GM21737 (cell line): ENCODE data around the gene SIRPG.
"Not testable (repeated sequence)": the region's sequence is repeated elsewhere in the genome, so short reads cannot be mapped to it uniquely, and the experiment has no call there.

Source experiments
- ATAC-seq: cut with Tn5 transposase; IDR thresholded peaks from one replicate; pipeline ENCODE4 v1.9.1; 2021; ENCODE audit warnings: mild to moderate bottlenecking, moderate library complexity; ENCODE audit not compliant: unreplicated experiment

Gene SIRPG

DNA sequence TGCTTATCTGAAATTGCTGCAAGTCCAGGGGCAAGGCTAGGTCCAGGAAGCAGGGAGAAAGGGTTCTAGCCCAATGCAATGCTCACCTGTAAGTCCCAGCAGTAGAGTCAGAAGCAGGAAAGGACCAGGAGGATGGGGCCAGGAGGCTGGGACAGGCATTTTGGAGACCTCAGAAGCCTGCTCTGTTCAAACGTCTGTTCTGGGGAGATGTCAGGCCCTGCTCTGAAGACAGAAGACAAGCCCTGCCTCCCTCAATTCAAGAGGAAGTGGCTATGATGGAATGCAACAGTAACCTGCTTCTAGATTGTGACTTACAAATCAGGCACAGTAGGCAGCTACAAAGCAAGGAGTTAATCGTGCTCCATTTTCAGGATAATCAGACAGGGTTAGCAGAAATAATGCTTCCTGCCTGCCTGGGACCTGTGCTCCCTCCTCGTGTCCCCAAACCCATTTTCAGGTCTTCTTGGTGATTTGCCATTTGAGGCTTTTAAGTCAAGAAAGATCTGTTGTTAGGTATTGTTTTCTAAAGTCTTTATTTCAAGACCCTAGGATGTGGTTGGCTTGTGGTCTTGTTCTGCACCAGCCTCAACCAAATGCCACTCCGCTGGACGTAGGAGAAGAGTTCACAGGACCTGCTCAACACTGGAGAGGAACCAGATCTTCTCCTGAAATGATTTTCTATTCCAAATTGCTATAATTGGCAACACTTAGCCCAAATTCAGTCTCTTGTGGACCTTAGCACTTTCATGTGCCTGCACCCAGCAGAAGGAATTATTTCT lies at the start of gene SIRPG:
Gene SIRPG, minus strand, starts transcription at position 224 of the 779 bp plus-strand sequence. Its CDS starts 65 bp downstream, at position 159.
- no peak for ATAC-seq

- not testable (repeated sequence) for ATAC-seq
Measured at GRCh38 chr20:1706887-1707286, 49.3 kb upstream of the SIRPG start.

DNA sequence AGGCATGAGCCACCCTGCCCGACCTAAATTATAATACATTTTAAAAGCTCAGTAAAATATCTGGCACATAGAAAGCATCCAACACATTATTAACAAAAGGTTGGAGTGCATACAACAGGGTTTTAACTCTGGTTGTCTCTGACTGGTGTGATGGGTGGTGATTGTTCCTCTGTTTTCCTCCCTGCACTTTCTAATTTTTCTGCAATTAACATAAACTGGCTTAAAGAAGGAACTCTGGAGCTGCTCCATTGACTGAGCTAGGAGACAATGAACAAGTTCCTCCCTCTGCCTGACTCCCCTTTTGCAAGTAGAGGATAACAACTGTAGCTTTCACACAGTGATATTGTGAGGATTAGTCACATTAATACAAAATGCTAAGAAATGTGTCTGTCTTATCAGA lies 48.5 kb upstream of the SIRPG start:
- no peak for ATAC-seq

- no peak for ATAC-seq
Measured at GRCh38 chr20:1702855-1703254, 45.3 kb upstream of the SIRPG start.

- ATAC-seq, result no peak
Measured at GRCh38 chr20:1702328-1702727, 44.7 kb upstream of the SIRPG start.

DNA sequence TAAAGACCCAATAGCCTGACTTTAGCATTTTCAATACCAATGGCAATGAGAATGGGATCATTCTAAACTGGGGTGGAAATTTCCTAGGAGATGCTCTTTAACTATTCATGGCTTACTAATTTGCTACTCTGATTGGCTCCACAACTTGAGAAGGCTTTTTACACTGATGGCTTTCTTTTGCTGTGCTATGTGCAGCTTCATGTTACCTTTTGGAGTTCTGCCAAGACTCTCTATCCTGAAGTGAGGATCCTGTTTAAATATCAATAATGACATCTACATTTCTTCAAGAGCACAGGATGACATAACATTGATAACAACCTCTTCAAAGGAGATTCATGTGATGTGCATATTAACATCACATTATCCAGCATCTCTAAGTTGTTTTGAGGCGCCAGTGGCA lies 43.4 kb upstream of the SIRPG start:
- ATAC-seq, result no peak

DNA sequence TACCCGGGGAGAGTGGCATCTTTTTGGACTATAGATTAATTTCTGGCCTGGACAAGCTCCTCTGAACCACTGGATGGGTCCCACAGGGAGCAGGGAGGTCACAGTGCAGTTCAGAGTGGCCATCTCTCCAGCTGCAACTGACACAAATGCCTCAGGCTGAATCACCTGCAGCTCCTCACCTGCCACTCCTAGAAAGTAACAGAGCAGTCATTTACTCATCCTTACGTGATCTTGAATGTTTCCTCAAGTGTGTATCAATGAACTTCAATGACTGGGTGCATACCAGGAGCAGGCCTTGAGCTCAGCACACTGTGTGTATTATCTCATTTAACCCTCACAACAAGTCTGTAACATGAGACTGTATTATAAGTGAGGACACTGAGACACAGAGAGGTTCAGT lies 40.0 kb upstream of the SIRPG start:
- no peak for ATAC-seq

DNA sequence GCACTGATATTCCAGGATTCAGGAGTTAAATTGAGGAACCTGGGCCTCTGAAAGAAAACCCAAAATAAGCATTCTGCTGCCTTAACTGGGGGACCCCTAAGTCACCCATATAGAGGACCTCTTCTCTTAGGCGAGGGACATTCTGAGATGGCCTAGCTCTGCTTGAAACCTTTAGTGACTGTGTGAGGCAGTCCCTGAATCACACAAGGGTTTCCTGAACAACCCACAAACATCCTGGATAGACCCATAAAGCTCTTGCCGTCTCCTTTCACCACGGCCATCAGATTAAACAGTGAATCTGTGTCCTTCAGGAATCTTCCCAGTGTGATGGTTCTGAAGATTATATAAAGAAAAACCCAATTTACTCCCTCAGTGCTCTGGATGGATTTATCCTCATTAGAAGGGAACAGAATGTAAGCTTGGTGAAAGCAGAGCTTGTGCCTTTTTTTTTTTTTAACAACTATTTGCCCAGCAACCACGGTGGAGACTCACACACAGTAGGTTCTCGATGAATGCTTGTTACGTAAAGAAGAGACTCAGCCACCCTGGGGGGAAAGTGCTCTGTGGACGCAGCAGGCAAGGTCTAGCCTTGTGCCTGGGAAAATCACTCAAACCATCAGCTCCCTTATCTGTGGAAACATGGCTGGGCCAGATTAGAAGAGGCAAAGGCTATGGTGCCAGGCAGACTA lies 39.1 kb upstream of the SIRPG start:
- ATAC-seq, result no peak

DNA sequence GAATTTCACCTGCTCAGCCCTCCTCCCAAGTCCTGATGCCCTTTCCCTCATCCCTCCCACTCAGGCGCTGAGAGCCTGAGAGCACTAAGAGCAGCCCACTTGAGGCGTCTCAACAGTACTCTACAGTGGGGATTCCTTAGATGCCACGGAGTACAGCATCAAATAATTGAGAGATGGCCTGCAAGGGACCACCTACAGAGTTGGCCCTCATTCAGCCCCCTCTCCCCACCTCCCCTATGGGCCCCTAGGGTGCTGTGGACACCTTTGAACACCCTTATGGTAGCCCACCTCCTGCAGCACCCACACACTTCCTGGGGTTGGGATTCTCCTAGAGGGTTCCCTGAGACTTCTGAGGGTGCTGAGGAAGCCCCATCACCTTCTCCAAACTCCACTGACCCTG lies 37.1 kb upstream of the SIRPG start:
- ATAC-seq, result no peak

GRCh38 chr20:1693427-1693826 lies 35.8 kb upstream of the SIRPG start:
- no peak for ATAC-seq

GRCh38 chr20:1689721-1690120 lies 32.1 kb upstream of the SIRPG start:
- no peak for ATAC-seq

DNA sequence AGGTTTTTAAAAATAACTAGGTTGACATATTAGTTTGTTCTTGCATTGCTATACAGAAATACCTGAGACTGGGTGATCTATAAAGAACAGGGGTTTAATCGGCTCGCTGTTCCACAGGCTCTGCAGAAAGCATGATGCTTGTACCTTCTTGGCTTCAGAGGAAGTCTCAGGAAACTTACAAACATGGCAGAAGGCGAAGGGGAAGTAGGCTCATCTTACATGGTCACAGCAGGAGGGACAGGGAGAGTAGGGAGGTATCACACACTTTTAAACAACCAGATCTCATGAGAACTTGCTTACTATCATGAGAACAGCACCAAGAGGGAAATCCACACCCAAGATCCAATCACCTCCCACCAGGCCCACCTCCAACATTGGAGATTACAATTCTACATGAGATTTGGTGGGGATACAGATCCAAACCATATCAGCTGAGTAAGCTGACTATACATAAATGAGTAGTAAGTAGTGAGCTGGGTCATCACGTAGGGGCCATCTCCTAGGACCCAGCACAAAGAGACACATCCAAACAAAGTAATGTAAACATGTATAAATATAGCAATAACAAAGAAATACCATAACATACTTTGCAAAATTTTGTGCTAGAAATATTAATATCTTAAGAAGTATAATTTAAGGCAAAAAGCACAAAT lies 31.4 kb upstream of the SIRPG start:
- ATAC-seq, result no peak

DNA sequence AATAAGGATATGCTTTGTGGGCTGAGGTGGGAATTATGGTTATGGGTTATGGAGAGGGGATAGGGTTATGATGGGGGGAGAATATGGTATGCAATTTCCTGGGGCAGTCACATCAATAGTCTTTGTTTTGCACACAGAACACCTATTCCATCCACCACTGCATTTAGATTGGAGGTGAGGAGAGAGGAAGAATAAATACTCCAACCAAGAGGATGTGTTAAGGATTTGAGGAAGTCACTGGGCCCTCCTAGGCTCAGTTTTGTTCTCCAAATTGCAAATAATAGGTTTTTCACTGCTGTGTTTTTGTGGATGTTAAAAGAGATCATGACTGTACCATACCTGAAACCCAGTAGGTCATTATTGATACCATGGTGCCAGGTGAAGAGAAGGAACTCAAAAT lies 29.5 kb upstream of the SIRPG start:
- ATAC-seq, result no peak

DNA sequence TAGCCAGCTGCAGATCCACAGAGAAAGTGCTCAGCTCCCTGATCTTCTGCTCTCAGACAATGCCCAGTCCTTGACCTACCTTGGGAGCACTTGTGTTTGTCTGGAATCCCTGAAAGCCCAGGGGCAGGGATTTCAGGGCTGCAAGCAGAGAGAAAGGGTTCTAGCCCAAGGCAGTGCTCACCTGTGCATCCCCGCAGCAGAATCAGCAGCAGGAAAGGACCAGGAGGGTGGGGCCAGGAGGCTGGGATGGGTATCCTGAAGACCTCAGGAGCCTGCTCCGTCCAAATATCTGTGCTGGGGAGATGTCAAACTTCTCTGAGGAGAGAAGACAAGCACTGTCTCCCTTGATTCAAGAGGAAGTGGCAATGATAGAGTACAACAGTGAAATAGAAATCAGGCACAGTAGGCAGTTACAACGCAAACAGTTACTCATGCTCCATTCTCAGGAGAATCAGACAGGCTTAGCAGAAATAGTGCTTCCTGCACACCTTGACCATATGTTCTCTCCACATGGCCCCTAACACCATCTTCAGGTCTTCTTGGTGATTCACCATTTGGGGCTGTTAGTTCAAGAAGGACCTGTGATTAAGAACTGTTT lies 28.7 kb upstream of the SIRPG start:
- no peak for ATAC-seq

DNA sequence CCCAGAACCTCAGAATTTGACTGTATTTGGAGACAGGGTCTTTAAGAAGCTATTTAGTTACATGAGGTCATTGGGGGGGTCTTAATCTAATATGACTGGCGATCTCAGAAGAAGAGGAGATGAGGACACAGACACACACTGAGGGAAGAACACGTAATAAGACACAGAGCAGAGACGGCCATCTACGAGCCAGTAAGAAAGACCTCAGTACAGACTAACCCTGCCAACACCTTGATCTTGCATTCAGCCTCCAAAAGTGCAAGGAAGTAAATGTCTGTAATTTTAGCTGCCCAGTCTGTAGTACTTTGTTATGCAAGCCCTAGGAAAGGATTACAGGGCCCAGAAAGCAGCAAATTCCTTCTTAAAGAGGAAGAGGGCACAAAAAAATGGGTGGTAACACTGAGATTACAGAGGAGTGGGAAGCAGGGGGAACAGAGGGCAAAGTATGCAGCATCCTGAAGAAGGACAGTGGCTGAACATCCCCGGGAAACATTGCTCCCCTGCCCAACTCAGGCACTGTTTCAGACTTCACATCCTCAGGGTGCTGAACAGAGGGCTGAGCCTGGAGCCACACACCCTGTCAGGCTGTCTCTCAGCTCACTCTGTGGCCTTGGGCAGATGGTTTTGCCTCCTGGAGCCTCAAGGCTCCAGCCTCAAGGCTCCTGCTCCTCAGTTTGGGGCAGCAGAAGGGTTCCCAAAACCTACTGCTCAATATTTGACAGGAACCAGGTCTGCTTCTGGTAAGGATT lies 27.9 kb upstream of the SIRPG start:
- no peak for ATAC-seq

DNA sequence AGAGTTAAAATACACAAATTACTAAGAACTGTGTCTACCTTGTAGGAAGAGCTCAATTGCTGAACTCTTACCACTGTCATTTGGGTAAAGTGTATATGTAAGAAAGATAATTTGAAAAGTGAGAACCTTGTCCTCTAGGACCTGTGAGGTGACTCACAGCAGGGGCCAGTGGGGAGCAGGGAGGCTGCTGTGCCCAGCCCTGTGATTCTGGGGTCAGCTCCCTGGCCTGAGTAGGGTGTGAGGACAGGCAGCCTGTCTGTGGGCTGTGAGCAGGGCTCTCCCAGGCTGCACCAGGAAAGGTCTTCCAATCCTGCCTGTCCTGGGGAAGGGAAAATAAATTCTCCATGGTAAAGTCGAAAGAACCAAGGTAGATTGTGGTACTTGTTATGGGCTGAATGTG lies 27.3 kb upstream of the SIRPG start:
- no peak for ATAC-seq

DNA sequence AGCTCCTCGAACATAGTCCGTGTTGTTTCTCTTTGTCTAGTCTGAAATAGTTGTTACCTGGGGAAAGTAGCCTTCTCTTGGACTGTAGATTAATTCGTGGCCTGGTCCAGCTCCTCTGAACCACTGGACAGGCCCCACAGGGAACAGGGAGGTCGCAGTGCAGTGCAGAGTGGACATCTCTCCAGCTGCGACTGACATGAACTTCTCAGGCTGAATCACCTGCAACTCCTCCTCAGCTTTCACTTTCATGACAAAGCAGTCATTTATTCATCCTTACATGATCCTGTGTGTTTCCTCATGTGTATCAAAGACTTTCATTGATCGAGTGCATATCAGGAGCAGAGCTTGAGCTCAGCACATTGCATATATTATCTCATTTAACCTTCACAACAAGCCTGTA lies 19.1 kb upstream of the SIRPG start:
- no peak for ATAC-seq

DNA sequence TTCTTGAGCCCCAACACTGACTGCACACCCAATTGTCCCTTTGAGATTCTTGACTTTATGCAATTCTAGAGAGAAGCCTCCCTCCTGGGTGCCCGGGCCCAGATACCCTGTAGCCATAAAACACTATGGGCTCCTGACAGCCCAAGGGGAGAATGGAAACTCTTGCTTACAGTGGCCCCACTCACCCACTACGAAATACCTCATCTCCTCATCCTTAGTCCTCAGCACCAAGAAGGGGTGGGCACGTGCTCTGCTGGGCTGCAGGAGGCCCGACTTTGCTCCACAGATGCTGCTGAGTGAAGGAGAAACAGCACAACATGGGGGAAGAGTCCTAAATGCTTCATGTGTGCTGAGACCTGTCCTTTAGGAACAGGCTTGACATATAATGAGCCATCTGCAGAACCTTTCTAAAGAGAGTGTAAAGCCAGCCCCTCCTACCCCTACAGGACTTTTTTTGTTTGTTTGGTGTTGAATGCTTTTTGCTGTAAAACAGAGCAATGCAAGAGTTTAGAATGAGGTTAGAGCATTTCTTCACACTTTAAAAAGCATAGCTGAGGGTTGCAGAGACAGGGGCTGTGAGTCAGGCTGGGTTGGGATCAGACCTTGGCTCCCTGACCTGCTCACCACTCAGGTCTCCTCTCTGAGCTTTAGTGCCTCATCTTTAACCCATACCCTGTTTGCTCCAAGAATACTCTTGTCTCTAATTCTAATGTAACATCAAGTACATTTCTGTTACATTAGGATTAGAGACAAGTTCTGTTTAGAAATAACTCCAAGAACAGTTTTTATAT lies 17.6 kb upstream of the SIRPG start:
- no peak for ATAC-seq

DNA sequence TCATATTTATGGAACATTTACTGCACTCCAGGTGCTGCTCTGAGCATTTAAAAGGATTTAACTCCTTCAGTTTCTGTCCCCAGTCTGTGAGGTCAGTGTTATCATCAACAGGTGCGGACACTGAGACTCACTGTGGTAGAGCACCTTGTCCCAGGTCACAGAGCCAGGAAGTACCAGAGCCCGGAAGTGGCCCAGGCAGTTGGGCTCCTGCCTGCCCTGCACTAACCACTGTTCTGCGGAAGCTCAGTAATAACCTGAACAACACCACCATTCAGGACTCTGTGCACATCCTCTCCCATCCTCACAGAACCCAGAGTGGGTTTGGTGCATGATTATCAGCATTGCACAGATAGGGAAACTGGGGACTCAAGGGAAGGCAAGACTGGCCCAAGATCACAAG lies 16.8 kb upstream of the SIRPG start:
- no peak for ATAC-seq

DNA sequence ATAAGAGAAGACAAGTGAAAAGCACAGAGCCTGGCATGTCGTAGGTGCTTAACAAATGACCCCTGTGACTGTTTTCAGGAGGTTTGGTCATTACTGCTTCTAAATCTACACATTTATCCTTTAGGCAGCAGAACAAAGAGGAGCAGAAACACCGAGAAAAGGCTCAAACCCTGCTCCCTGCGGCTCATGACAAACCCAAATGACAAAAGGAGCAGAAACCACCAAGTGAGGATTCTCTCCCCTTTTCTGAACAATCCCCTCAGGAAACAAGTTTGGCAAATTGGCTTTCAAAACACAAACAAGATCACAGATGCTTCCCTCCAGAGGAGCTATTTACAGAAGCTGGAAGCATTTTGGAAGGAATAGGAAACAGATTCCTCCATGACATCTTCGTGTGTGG lies 15.8 kb upstream of the SIRPG start:
- ATAC-seq, result no peak
